Fibroblast of upper back skin (primary cell): ENCODE results near the gene SEPTIN5.

Experiments used
- DNase-seq: peaks from one replicate; pipeline ENCODE4 v3.0.0-alpha.2; 2013

Gene SEPTIN5

DNA sequence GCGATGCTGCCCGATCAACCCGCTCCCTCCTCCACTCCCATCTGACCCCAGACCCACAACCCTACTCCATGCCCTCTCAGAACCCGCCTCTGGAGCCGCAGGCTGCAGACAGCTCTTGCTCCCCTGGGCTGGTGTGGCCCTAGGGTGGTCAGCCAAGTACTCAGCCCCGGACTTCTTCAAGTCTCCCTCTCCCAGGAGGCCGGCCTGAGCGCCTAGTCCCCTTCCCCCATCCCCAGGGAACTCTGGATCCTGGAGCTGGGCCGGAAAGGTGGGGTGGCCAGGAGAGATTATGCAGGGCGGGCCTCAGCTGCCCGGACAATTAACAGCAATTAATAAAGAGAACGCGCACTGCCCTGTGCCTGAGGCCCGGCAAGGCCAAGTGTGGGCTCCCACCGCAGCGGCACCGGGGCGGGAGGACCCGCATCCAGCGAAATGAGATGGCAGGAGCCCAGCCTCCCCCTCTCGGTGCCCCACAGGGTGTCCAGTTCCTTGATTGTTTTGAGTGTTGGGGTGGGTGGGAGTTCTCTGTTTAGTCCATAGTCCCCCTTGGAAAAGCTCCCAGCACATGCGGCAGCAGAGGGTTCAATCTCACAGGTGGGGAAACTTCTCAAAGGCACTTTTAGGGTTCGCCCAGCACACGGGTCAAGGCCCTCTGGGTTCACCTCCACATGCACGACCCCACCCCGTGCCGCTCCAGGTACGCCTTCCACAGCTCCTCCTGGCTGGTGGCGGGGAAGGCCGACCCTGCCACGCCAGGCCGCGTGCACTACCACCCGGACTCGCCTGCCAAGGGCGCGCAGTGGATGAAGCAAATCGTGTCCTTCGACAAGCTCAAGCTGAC, 49.4 kb downstream of the SEPTIN5 start:
- DNase-seq, result no peak

DNA sequence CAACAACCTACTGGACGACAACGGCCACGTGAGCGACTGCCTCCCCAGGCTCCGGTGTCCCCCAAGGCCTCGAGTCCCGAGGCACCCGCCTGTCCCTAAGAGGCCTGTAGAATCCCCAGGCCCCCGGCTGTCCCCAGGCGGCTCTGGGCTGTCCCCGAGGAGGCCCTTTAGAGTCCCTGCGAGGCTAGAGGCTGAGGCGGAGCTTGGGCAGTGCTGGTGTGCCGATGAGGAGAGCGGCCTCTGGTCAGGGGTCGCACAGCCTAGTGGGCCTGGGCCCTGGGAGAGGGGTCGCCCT, 49.9 kb downstream of the SEPTIN5 start:
- DNase-seq, result no peak

DNA sequence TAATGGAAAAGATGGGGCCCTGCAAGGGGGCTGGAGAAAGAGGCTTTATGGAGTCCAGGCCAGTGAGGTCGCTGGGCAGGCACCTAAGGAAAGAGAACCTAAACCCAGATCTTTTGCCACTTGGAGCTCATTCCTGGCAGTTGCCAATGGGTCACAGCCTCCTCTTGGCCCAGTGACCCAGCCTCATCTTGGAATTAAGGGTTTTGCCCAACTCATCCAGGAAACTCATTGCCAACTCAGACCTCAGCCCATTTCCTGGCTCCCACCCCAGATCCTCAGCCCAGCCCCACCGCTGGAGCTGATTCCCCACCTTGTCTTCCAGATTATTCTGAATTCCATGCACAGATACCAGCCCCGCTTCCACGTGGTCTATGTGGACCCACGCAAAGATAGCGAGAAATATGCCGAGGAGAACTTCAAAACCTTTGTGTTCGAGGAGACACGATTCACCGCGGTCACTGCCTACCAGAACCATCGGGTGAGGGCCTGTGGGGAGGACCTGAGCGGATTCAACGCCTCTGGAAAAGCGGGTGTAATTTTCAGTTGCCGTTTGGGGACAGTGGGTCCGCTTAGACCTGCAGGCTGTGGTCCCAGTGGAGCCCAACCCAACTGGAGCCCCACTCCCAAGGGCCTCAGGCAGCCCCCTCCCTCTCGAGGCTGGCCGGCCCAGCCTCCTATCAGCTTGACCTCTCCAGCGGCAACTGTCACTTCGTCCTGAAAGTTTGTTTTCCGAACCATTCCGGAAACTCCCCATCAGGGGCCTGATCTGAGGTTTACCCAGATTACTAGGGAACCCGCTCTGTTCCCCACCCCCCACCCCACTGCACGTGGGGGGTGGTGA, 50.6 kb downstream of the SEPTIN5 start:
- DNase-seq, result no peak

DNA sequence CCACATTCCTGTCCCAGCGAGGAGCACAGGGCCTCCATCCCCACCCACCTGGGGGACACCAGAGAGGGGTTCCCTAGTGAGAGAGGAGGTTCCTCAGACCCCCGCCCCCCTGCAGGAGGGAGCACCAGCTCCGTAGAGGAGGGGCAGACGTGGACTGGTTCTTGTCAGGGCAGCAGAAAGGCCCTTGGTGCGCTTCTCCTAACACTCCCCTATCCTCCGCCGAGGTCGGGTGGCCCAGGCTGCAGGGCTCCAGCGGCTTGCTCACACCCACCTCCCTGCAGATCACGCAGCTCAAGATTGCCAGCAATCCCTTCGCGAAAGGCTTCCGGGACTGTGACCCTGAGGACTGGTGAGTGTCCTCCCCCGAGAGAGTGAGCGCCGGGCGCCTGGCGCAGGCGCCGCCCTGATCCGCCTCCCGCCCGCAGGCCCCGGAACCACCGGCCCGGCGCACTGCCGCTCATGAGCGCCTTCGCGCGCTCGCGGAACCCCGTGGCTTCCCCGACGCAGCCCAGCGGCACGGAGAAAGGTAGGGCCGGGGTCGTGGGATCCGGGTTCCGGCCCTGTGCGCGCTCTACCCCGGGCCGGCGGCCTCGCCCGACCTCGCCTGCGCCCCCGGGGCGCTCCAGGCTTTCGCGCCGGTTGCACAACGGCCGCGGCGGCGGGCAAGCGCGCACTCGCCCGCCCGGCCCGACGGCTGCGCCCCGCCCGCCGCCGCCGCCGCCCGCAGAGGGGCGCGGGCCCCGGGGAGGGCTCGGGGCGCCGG, 51.4 kb downstream of the SEPTIN5 start:
- DNase-seq, result no peak

DNA sequence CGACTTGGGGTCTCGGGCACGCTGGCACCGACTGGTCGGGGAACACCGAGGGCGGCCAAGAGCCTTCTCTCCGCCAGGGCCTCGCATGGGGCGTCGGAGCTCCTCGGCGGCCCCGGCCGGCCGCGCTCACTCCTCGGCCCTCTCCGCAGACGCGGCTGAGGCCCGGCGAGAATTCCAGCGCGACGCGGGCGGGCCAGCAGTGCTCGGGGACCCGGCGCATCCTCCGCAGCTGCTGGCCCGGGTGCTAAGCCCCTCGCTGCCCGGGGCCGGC, 51.9 kb downstream of the SEPTIN5 start:
- DNase-seq, result no peak

DNA sequence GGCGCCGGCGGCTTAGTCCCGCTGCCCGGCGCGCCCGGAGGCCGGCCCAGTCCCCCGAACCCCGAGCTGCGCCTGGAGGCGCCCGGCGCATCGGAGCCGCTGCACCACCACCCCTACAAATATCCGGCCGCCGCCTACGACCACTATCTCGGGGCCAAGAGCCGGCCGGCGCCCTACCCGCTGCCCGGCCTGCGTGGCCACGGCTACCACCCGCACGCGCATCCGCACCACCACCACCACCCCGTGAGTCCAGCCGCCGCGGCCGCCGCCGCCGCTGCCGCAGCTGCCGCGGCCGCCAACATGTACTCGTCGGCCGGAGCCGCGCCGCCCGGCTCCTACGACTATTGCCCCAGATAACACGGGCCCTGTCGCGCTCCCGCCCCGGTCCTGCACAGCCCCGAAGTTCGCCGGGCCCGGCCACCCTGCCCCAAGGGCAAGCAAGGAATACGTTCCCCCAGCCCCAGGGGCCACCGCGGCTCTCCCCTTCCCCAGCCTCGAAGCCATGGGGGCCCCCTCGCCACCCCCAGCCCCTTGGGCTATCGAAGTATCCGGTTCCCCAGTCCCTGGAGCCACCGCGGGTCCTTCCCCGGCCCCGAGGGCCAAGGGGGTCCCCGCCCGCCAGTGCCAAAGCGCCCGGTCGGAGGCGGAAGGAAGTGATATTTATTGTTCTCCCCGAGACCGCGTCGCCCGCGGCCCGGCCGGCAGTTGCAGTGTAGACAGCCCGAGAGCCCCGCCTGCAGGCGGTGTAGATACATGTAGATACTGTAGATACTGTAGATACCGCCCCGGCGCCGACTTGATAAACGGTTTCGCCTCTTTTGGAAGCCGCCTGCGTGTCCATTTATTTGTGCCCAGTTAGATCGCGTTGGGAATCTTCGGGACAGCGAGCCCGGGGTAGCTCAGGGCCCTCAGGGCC, 52.5 kb downstream of the SEPTIN5 start:
- no peak for DNase-seq

DNA sequence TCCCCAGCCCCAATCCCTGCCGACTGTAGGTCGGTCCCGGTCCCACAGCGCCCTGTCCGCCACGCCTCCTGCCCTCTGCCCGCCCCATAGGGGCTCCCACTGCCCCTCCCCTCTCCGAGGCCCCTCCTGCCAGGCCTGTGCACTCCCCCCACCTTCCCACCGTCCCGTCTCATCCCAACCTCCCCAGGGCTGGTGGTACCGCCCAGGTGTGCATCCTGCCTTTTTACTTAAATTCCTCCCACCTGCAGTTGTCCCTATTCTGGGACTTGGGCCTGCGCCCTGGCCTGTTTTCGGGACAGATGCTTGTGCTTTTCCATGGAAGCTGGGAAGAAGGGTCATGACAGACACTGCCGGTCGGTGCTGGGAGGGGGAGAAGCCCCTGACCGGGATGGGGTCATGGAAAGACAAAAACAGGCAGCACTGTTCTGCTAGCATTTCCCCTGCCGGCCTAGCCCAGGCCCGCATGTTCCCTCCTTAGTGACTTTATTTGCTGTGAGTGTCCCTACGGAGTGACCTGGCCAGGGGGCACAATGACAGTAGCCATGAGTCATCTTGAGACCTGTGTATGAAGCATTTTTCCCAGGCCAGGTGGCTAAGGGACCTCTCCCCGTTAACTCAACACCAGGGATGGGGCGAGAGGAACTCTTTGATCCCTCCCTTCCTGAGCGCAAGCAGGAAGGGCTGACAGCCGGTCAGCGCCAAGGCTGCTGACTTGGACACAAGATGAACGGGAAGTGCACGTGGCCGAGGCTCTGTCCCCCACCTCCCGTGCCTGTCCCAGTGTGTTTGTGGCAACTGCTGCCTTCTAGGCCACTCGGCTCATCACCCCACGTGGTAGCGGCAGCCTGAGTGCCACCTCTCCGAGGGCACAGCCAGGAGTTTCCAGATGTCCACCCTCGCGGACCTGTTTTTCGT, 53.4 kb downstream of the SEPTIN5 start:
- DNase-seq, result no peak

DNA sequence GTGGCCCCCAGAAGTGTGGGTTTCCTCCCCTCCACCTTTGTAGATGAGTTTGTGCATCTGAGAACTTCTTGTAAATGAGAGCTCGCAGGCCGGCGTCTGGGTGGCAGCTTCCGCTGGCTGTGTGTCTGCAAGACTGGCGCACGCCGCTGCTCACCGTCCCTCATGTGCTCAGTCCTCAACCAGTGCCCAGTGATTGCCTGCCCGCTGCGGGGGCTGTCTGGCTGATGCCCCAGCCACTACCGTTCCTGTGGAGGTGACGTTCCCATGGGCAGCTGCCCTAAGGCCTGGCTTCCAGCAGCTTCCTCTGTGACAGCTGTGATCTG, 55.1 kb downstream of the SEPTIN5 start:
- no peak for DNase-seq

DNA sequence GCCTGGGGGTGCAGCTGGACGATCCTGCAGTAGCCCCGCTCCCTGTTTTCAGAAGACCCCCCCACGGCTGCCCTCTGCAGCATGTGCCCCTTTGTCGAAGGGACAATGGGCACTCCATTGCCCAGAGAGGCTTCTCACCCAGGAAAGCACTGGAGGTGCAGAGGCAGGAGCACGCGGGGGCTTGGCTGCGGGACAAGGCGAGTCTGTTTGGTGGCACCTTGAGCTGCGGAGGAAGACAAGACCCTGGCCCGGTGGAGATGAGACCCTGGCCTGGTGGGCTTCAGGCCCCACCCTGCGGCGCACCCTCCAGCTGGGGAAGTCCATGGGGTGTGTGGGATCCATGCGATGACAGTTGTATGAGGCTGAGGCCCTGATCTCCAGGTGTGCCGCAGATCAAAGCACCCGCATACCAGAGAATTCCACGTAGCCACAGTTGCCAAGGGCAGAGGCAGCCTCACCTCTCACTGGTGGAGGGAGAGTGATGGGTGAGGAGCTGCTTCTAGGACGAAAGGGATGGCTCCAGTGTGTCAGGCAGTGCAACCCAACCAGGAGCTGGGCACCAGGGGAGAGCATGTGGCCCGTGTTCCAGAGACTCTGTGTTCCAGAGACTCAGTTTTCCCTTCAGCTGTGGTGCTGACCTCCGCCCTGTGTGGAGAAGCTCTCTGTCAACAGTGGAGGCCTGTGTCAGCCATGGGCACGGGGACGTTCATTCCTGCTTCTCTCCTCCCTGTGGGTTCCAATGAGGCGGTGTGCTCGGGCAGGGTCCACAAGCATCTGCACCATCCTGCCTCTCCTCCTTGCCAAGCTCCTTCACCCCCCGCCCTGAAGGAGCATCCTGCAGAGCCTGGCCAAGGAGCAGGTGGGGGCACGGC, 56.3 kb downstream of the SEPTIN5 start:
- no peak for DNase-seq

DNA sequence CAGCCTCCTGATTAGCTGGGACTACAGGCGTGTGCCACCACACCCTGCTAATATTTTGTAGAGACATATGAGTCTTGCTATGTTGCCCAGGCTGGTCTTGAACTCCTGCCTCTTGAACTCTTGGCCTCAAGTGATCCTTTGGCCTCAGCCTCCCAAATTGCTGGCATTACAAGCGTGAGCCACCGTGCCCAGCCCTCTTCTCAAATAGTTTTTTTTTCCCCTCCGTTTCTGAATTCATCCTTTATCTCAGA, 58.0 kb downstream of the SEPTIN5 start:
- DNase-seq, result no peak
